Breast epithelium (tissue), 3 donors: ENCODE measurements around the gene ADPRHL1.

ENCODE experiments used
- POLR2A ChIP-seq: fragments of 450-650 bp; IDR thresholded peaks from one replicate; pipeline ENCODE4 v1.6.1; 2016; ENCODE audit warnings: antibody characterized with exemption, mild to moderate bottlenecking, moderate library complexity
- TF ChIP-seq, protein P1 (sequence below), 3 donors: fragments of 450-650 bp; IDR thresholded peaks; one replicate each; pipeline ENCODE4 v1.5.1; 2016 to 2017; ENCODE audit warnings: antibody characterized with exemption in 3 of 3, mild to moderate bottlenecking in 3 of 3, moderate library complexity in 3 of 3

GRCh38 chr13:113474179-113474578 lies 20.9 kb upstream of the ADPRHL1 start:
- no peak for TF ChIP-seq POLR2A
- TF ChIP-seq, protein P1, sequence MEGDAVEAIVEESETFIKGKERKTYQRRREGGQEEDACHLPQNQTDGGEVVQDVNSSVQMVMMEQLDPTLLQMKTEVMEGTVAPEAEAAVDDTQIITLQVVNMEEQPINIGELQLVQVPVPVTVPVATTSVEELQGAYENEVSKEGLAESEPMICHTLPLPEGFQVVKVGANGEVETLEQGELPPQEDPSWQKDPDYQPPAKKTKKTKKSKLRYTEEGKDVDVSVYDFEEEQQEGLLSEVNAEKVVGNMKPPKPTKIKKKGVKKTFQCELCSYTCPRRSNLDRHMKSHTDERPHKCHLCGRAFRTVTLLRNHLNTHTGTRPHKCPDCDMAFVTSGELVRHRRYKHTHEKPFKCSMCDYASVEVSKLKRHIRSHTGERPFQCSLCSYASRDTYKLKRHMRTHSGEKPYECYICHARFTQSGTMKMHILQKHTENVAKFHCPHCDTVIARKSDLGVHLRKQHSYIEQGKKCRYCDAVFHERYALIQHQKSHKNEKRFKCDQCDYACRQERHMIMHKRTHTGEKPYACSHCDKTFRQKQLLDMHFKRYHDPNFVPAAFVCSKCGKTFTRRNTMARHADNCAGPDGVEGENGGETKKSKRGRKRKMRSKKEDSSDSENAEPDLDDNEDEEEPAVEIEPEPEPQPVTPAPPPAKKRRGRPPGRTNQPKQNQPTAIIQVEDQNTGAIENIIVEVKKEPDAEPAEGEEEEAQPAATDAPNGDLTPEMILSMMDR (IDR thresholded peaks at IDR 0.05) = no peak
